GM11168 (cell line): ENCODE measurements around the gene AP3B1.

ENCODE experiments used
- in situ Hi-C: fragments of 300-500 bp; cut with MboI; formaldehyde crosslinking; loops from one replicate; pipeline ENCODE4 v1.12.0; 2022; ENCODE audit warnings: low sequenced_read_pairs; ENCODE audit not compliant: unreplicated experiment

The AP3B1 gene

DNA sequence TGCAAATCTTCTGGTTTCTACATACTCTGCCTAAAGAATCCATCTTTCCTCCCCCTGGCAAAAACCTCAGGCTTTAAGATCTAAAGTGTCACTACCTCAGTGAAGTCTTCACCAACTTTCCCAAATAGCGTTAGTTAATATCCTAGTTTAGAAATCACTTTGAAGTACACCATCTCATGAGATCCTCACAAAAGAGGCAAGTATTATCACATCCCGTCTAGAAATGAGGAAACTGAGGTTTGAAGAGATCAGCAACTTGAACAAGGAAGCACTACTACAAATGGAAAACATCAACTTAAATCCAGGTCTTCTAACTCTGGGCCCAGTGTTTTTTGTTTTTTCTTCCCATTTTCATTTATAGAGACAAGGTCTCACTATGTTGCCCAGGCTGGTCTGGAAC lies 4.6 kb downstream of the AP3B1 start:
- in situ Hi-C loops, result no loop called here

DNA sequence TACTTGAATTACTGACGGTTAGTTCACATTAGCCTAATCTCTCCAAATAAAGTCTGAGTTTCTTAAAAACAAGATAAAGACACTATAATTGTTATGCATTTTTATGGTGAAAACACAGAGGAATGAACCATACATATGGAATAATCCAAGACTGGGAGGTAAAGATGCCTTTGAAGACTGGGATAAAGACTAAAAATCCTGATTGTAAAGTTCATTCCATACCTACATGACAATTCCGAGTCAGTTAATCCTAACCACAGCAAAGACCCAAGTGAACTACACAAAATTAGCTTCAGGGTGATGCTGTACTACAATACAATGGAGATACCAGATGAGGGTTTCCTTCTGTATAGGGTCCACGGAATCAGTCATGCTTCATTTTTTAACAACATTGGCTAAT lies 6.3 kb downstream of the AP3B1 start:
- in situ Hi-C loops, result no loop called here

DNA sequence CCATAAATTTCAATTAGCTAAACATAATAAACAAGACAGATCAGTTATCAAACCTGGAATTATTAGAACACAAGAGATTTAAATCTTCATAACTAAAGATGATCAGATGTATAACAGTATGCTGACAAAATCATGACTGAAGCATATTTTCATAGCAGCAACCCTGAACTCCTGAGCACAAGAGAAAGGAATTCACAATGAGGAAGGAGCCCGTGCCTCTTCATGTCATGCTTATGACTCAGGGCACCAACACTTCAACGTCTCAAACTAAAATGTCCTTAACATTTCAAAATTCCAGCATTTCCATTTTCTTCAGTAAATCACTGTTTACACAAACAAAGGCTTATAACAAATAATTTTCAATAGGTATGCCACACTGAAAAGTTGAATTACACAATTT lies 6.7 kb downstream of the AP3B1 start:
- in situ Hi-C loops, result no loop called here

DNA sequence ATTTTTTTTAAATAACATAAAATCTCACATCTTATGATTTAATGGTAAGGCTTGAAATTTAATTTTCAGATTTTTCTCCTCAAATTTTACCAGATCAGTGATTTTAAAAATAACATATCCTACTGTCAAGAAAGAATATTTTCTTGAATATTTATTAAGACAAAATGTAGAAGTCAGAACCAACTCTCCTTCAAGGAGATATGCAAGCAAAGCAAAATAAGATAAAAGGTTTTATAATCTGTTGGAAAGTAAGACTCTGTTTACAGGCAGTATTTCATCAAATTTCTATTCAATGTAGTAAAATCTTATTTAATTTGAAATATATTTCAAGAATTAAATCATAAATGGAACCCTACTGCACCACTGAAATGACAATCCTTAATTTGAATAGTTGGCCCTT lies 7.3 kb downstream of the AP3B1 start:
- in situ Hi-C loops, result no loop called here

DNA sequence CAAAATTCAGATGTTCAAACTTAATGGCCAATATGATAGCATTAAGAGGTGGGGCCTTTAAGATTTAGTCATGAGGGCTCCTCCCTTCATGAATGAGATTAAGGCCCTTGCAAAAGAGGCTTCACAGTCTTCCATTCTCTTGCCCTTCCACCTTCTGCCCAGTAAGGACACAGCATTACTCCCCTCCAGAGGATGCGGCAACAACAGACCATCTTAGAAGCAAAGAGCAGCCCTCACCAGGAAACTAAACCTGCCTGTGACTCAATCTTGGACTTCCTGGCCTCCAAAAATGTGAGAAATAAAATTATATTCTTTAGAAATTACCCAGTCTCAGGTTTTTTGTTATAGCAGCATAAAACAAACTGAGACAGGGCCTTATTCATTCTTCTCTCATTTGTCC lies 8.2 kb downstream of the AP3B1 start:
- in situ Hi-C loops, result no loop called here

DNA sequence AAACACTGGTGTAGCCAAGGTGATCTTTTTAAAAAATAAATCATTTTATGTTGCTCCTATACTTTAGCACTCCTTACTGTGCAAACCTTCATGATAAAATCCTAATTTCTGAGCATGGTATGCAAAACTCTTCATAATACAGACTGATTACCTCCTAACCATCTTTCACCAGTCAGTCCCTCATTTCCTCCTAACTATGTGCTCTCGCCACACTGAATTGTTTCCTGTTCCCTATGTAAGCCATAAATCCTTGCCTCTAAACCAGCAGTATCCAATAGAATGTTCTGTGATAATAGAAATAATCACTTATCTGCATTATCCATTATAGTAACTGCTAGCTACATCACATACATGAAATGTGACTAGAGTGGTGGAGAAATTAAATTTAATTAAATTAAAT lies 10.7 kb downstream of the AP3B1 start:
- in situ Hi-C loops, result no loop called here

DNA sequence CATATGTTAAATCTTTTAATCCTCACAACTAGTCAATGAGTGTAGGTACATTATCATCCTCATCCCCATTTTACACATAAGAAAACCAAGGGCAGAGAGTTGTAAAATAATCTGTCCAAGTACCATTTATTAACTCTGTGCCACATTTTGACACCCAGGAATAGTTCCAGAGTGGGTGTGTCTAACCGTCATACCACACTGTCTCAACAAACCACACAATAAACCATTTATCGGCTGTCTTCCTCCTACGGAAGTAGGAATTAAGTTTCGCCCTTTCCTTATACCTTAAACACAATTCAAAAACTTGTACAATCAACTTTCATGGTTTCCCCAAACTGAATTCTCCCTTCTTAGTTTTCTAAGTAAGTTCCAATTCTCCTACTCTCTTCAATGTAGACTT lies 11.4 kb downstream of the AP3B1 start:
- in situ Hi-C loops, result no loop called here

DNA sequence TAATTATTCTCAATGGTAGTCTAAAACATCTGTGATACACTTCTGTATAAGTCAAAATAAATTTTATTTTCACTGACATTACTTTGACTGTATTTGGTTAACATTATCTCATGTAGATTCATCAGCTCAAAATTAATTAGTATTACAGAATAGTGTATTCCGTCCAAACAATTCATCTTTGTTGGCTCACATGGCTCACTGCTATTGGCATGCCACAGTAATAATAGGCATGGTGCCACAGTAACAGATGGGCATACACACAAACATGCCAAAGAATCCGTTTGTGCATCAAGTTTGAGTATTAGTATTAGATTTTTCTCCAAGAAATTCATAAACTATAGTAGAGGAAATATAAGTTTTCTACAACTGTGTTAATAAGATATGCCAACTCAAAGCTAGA lies 14.2 kb downstream of the AP3B1 start:
- in situ Hi-C loops, result no loop called here

DNA sequence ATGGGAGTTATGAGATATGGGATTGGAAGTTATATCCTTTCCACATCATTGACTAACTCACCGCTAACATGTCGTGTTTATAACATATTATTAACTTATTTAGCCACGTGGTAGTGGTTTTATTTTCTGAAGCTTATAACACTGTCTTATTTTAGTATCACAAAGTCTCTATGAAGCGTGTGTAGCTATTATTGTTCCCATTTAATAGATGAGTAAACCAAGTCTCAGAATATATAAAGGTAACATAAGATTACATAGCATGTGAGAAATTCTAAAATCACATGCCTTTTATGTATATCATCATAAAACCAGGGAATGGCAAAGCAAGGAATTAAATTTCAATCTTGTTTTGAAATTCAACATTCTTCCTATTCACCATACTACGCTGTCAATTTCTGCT lies 15.3 kb downstream of the AP3B1 start:
- in situ Hi-C loops, result no loop called here

DNA sequence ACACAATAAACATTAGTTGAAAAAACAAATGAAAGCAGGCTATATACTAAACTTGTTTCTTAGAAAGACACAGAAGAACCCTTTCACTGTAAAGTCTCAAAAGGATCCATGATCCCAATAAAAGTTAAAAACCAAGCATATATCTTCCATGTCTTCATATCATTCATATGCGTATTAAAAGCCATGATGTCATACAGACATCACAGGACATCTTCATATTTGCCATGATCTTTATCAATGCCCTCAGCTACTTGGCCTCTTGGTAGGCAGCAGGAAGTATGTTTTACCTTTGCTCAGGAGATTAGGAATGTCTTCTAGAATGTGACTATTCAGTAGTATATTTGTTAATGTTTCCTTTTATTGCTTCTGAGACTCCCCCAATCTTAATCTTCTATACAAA lies 16.8 kb downstream of the AP3B1 start:
- in situ Hi-C loops, result no loop called here

DNA sequence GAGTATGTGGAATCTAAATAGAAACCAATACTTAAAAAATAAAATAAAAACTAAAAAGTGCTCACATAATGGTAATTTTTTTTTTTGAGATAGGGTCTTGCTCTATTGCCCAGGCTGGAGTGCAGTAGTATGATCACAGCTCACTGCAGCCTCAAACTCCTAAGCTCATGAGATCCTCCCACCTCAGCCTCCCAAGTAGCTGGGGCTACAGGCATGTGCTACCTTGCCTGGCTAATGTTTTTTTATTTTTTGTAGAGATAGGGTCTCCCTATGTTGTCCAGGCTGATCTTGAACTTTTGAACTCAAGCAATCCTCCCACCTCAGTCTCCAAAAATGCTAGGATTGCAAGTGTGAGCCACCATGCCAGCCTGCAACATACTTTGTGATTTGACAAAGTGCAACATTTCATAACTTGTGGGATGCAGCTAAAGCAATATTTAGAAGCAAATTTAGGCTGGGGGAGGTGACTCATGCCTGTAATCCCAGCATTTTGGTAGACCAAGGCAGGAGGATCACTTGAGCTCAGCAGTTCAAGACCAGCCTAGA lies 18.4 kb downstream of the AP3B1 start:
- in situ Hi-C loops, result no loop called here

DNA sequence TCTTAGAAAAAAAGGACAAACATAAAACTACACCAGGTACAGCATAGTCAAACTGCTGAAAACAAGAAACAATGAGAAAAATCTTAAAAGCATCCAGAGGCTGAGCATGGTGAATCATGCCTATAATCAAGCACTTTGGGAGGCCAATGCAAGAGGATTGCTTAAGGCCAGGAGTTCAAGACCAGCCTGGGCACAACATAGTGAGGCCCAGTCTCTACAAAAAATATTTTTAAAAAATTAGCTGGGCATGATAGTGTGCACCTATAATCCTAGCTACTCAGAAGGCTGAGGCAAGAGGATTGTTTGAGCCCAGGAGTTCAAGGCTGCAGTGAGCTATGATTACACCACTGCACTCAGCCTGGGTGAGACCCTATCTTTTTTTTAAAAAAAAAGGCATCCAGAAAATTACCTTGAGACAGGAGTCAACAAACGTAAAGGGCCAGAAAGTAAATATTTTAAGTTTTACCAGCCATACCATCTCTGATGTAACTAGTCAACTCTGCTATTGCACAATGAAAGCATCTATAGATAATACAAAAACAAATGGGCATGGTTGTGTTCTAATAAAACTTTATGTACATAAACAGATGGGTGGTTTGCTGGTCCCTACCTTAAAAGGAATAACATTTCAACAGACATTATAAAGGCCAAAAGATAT lies 19.8 kb downstream of the AP3B1 start:
- in situ Hi-C loops, result no loop called here

DNA sequence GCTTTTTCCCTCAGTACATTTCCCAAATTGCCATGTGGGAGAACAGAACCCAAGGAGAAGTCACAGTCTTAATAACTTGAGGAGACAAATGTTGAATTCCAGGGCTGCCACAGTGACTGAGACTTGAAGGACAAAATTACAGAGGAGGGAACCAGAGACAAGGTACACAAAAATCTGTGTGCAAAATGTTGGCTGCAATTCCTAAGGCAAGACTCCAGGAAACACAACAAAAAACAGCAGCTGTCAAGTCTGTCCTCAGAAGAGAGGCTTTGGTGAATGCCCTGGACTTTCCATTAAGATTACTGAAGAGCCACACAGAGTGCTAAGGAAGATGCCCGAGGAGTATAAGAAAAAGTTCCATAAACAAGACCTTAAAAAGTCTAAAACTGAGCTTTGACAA lies 21.1 kb downstream of the AP3B1 start:
- in situ Hi-C loops, result no loop called here

DNA sequence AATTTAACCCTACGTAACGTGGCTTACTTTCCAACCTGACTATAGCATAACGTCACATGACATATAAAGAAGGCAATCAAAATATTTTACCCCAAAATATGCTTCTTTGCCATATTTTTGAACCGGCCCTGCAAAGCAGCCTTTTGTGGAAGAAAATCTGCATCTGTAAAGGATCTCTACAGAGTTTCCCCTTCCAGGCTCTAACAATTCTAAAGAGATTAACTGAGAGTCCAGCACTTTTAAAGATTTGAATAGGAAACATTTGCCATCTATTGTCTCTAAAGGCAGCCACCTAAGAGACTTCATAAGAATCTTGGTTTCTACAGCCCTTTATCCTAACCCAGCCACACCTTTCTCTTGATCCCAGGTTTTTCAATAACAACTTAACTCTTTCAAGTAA lies 22.7 kb downstream of the AP3B1 start:
- in situ Hi-C loops, result no loop called here

DNA sequence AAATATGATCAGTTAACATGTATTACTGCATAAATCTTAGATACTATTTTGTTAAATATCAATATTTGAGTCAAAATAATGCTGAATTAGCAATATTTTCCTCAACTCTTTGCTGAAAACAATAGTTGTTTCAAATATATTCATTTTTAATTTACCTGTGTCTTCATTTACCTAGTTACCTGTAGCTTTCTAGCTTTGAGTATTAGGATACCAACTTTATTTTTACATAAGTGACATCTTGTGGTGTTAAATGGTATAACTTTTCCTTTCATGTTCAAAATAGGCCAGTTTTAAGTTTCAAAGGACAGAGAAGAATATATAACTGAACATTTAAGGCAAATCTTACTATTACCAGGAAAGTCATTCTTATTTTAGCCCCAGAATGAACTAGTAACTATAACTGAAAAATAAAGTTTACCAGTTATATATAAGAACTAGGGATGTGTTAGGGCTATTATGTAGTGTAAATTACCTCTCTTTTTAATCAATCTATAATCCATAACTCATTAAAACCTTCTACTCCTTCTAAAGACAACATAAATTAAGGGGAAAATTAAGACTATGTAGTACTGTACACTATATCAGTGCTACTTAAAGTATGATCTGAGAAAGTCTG lies 25.3 kb downstream of the AP3B1 start:
- in situ Hi-C loops, result loop anchor here (10.0 kb wide), 1 partner anchor 384 kb away; no protein-coding TSS in a partner anchor

DNA sequence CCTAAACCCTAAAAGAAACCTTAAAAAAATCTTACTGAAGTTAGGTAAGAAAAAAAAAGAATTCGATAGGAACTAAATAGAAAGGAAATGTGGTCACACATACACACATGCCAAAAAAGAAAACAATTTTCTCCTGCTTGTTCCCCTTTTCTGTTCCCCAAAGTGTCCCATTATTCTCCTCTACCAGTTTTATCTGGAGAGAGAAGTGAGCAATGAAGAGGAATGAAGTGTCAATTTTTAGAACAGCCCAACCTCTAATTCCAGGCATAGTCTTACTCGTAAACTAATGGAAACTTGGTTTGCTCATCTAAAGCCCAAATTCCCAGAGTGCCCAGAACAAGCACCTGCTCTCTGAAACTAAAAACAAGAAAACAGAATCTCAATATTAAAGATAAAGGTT lies 26.1 kb downstream of the AP3B1 start:
- in situ Hi-C loops, result loop anchor here (10.0 kb wide), 1 partner anchor 384 kb away; no protein-coding TSS in a partner anchor

DNA sequence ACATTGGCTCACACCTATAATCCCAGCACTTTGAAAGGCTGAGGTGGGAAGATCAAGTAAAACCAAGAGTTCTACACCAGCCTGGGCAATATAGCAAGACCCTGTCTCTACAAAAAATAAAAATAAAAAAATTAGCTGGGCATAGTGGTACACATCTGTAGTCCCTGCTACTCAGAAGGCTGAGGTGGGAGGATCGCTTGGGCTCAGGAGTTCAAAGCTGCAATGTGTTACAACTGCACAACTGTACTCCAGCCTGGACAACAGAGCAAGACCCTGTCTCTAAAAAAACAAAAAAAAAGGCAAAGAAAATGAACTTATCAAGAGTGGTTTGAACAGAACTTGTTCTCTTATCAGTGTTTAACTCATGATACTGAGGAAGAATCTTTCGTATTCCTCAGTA lies 29.3 kb downstream of the AP3B1 start:
- in situ Hi-C loops, result loop anchor here (10.0 kb wide), 1 partner anchor 380 kb away; no protein-coding TSS in a partner anchor

DNA sequence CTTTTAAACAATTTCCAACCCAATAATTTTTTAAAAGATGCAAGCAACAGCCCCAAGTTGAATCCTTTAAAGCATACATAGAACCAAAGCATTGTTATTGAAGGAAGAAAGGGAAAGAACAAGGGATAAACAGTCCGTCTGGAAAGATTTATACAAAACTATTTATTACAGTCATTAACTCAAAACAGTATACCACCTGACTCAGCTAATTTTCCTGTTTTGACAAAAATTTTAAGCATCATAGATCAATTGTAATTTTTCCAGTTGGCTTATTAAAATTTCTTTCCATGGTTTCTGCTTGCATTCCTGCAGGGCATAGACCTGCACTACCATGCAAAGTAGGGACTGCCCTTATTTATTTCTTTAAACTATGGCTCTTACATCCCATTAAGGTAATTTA lies 29.9 kb downstream of the AP3B1 start:
- in situ Hi-C loops, result loop anchor here (10.0 kb wide), 1 partner anchor 380 kb away; no protein-coding TSS in a partner anchor

DNA sequence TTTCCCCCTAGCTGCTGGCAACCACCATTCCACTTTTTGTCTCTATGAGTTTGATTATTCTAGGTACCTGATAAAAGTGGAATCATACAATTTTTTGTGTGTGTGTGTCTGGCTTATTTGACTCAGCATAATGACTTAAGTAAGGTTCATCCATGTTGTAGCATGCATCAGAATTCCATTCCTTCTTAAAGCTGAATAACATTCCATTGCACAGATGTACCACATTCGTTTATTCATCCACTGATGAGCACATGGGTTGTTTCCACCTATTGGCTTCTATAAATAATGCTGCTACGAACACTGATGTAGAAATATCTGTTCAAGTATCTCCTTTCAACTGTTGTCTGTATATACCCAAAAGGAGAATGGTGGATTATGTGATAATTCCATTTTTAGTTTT lies 33.7 kb downstream of the AP3B1 start:
- in situ Hi-C loops, result loop anchor here (10.0 kb wide), 1 partner anchor 376 kb away; no protein-coding TSS in a partner anchor

DNA sequence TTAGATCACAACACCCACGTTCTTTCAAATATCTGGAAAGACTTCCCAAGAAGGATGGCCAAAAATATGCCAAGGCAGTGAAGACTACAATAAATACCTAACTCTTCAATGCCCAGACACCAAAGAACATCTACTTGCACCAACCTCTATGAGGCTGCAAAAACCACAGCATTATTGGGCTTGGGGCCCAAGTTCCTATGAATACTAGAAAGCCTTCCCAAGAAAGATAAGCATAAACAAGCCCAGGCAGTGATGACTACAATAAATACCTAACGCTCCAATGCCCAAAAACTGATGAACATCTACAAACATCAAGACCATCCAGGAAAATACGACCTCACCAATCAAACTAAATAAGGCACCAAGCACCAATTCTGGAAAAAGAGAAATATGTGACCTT lies 41.3 kb downstream of the AP3B1 start:
- in situ Hi-C loops, result no loop called here

DNA sequence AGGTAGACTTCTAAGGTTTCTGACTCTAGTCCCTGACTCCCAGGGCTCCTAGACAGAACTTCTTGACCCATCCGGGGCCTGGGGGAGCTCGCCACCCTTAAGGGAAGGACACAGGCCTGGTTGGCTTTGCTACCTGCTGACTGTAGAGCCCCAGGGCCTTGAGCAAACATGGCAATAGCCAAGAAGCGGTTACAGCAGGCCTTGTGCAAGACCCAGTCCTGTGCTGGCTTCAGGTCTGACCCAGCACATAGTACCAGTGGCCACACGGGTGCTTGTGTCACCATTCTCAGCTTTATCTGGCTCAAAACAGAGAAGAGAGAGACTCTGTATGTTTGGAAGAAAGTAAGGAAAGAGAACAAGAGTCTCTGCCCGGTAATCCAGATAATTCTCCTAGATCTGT lies 41.8 kb downstream of the AP3B1 start:
- in situ Hi-C loops, result no loop called here
